RWPE2 (cell line): ENCODE results near the gene CFAP73.
A peak's percentile ranks its signal among the peaks of the same experiment; 100 is the strongest.

Experiments
- ATAC-seq: fragments of 200-7000 bp; cut with Tn5 transposase; 3 replicates; pipeline ENCODE4 v1.9.1; 2021; ENCODE audit warnings: low read depth
- DNase-seq: peaks from one replicate; pipeline ENCODE4 v3.0.0-alpha.2; 2020; ENCODE audit warnings: low spot score
- H3K27ac ChIP-seq: fragments of 450-650 bp; 2 replicates; pipeline ENCODE4 v1.5.1; 2017; ENCODE audit warnings: mild to moderate bottlenecking; ENCODE audit not compliant: poor library complexity, severe bottlenecking
- H3K27me3 ChIP-seq: fragments of 250-450 bp; sonication (Bioruptor Pico); 2 replicates; pipeline ENCODE4 v1.5.1; 2021; ENCODE audit warnings: mild to moderate bottlenecking, moderate library complexity; ENCODE audit not compliant: insufficient read depth, poor library complexity, severe bottlenecking
- H3K36me3 ChIP-seq: fragments of 250-450 bp; sonication (Bioruptor Pico); 2 replicates; pipeline ENCODE4 v1.5.1; 2020; ENCODE audit warnings: low read depth, mild to moderate bottlenecking, moderate library complexity
- H3K4me1 ChIP-seq: fragments of 250-450 bp; sonication (Bioruptor Pico); 2 replicates; pipeline ENCODE4 v1.5.1; 2021; ENCODE audit warnings: mild to moderate bottlenecking, moderate library complexity; ENCODE audit not compliant: insufficient read depth, poor library complexity, severe bottlenecking
- H3K4me3 ChIP-seq: fragments of 250-450 bp; sonication (Bioruptor Pico); 2 replicates; pipeline ENCODE4 v1.5.1; 2021; ENCODE audit warnings: mild to moderate bottlenecking, moderate library complexity; ENCODE audit not compliant: severe bottlenecking
- H3K9me3 ChIP-seq: fragments of 250-450 bp; sonication (Bioruptor Pico); 2 replicates; pipeline ENCODE4 v1.5.1; 2021; ENCODE audit warnings: mild to moderate bottlenecking, moderate library complexity; ENCODE audit not compliant: severe bottlenecking
- TF ChIP-seq, protein P1 (sequence below): fragments of 450-650 bp; IDR thresholded peaks from one replicate; pipeline ENCODE4 v1.5.1; 2017; ENCODE audit warnings: mild to moderate bottlenecking, moderate library complexity; ENCODE audit not compliant: poor library complexity, severe bottlenecking

Gene CFAP73

DNA sequence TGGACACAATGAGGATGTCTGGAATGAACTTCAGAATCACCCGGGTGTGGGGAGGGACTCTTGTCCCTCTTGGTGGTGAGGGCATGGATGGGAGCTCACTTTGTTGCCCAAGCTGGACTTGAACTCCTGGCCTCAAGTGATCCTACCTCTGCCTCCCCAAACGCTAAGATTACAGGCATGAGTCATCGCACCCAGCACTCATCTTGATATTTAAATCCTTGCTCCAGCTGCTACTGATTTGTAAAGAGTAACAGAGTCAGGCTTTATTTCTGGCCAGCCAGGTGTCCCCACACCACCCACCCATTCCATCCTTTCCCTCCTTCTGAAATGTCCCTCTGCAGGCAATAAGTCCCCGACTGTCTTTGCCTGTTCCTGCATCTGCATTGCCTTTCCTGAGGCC lies 30.8 kb downstream of the CFAP73 start:
- DNase-seq (no peak), ATAC-seq (no peak)
- no peaks in the 10 kb centered on the region for H3K9me3 ChIP-seq
- no peak overlapping the region for H3K27ac ChIP-seq
- H3K4me3 ChIP-seq: no peak overlapping the region
- peaks cover 69% of the 10 kb centered on the region for H3K36me3 ChIP-seq
- TF ChIP-seq, protein P1, sequence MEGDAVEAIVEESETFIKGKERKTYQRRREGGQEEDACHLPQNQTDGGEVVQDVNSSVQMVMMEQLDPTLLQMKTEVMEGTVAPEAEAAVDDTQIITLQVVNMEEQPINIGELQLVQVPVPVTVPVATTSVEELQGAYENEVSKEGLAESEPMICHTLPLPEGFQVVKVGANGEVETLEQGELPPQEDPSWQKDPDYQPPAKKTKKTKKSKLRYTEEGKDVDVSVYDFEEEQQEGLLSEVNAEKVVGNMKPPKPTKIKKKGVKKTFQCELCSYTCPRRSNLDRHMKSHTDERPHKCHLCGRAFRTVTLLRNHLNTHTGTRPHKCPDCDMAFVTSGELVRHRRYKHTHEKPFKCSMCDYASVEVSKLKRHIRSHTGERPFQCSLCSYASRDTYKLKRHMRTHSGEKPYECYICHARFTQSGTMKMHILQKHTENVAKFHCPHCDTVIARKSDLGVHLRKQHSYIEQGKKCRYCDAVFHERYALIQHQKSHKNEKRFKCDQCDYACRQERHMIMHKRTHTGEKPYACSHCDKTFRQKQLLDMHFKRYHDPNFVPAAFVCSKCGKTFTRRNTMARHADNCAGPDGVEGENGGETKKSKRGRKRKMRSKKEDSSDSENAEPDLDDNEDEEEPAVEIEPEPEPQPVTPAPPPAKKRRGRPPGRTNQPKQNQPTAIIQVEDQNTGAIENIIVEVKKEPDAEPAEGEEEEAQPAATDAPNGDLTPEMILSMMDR: no peak
- H3K27me3 ChIP-seq: no peaks in the 10 kb centered on the region
- peaks cover 3% of the 10 kb centered on the region for H3K4me1 ChIP-seq

DNA sequence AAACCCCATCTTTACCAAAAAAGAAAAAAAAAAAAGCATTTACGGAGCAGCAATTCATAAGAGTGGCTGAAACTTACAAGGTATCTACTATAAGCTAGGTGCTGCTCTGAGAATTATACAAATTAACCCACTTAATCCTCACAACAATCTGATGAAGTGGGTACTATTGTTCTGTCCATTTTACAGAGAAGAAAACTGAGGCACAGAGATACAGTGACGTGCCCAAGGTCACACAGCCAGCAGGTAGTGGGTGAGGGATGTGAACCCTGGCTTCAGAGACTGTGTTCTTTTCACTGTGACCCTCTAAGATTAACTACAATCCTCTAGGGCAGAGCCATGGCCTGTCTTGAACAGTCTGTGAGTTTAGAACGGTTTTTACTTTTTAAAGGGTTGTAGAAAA lies 32.5 kb downstream of the CFAP73 start:
- no peak overlapping the region for H3K27ac ChIP-seq
- no peaks in the 10 kb centered on the region for H3K27me3 ChIP-seq
- H3K9me3 ChIP-seq: no peaks in the 10 kb centered on the region
- TF ChIP-seq, protein P1: no peak
- ATAC-seq (no peak), DNase-seq (no peak)
- H3K36me3 ChIP-seq: peaks cover 62% of the 10 kb centered on the region
- no peak overlapping the region for H3K4me3 ChIP-seq
- H3K4me1 ChIP-seq: peaks cover 3% of the 10 kb centered on the region

DNA sequence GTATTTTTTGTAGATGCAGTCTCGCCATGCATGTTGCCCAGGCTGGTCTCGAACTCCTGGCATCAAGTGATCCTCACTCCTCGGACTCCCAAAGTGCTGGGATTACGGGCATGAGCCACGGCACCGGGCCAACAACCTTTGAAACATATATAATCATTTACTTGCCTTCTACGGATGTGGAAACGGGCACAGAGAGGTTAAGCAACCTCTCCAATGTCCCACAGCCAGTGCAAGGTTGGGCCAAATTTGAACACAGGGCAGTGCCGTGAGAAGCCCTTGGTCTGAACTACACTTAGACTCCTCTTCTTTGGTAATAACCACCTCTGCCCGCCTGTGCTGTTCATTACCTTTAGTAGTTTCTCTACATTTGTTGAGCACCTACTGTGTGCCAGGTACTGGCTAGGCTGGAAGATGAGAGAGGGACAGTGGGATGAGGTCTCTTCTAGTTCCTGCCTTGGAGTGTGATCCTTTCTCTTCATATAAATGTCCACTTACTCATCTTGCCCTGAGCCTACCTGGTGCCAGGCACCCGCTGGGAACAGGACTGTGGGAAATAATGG lies 33.6 kb downstream of the CFAP73 start:
- DNase-seq (no peak), ATAC-seq (no peak)
- H3K27ac ChIP-seq: no peak overlapping the region
- peaks cover 3% of the 10 kb centered on the region for H3K4me1 ChIP-seq
- peaks cover 55% of the 10 kb centered on the region for H3K36me3 ChIP-seq
- no peak overlapping the region for H3K4me3 ChIP-seq
- no peaks in the 10 kb centered on the region for H3K27me3 ChIP-seq
- no peaks in the 10 kb centered on the region for H3K9me3 ChIP-seq
- TF ChIP-seq, protein P1: no peak

DNA sequence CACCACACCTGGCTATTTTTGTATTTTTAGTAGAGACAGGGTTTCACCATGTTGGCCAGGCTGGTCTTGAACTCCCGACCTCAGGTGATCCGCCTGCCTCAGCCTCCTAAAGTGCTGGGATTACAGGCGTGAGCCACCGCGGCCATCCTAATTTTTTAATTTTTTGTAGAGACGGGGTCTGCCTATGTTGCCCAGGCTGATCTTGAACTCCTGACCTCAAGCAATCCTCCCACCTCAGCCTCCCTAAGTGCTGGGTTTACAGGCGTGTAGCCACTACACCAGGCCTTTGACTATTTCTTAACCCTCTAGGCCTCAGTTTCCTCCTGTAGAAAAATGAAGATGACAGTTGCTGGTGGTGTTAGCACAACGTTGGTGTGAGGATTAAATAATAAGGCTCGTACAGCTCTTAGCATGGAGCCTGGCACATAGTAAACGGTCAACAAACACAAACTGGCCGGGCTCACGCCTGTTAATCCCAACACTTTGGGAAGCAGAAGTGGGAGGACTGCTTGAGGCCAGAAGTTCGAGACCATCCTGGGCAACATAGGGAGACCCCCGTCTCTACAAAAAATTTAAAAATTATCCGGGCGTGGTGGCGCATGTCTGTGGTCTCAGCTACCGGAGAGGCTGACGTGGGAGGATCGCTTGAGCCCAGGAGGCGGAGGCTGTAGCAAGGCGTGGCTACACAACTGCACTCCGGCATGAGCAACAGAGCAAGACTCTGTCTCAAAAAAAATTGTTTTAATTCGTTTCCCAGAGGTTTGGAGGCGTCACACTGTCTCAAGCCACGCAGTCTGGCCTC lies 34.8 kb downstream of the CFAP73 start:
- Histone ChIP-seq H3K27ac (peak overlapping the region; percentile 81), H3K9me3 (no peaks in the 10 kb centered on the region), H3K36me3 (peaks cover 49% of the 10 kb centered on the region), H3K4me1 (peaks cover 3% of the 10 kb centered on the region), H3K27me3 (no peaks in the 10 kb centered on the region), H3K4me3 (peak overlapping the region; percentile 87)
- ATAC-seq (peak; percentile 65), DNase-seq (no peak)
- TF ChIP-seq, protein P1: no peak

DNA sequence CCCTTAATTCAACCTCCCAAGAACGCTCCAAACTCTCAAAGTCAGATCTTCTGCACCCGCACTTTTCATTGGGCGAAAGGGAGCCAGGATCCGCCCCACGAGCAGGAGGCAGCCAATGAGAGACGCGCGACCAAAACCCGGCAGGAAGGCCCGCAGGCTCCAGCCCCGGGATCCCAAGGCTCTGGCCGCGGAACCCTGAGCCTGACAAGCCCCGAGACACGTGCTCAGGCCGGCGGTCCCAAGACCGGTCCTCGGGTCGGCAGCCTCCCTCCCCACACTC lies 35.3 kb downstream of the CFAP73 start:
- DNase-seq (peak; percentile 91), ATAC-seq (peak; percentile 88)
- Histone ChIP-seq H3K4me3 (peak overlapping the region; percentile 87), H3K4me1 (peaks cover 3% of the 10 kb centered on the region), H3K36me3 (peaks cover 45% of the 10 kb centered on the region), H3K27me3 (no peaks in the 10 kb centered on the region), H3K27ac (peak overlapping the region; percentile 81), H3K9me3 (no peaks in the 10 kb centered on the region)
- TF ChIP-seq, protein P1: no peak
